ENCODE results near the gene PIGC.
"Not testable (repeated sequence)": the region's sequence is repeated elsewhere in the genome, so short reads cannot be mapped to it uniquely, and the experiment has no call there.

Gene PIGC

GRCh38 chr1:172442843-172443565, 865 bp downstream of the PIGC start:
- no peak for TF ChIP-seq CTCF (IDR thresholded peaks at IDR 0.05; ENCODE audit: low read depth, low read length, missing control alignments)
- peak overlapping the region; percentile 73 for H3K4me3 ChIP-seq (replicated peaks; ENCODE audit: low read depth, low read length)
- no peak for DNase-seq (ENCODE audit: extremely low read depth, low read depth)

GRCh38 chr1:172442404-172442803, 1.5 kb downstream of the PIGC start:
- TF ChIP-seq CTCF (IDR thresholded peaks at IDR 0.05; ENCODE audit: low read depth, low read length, missing control alignments): no peak
- no peak for DNase-seq (ENCODE audit: extremely low read depth, low read depth)
- H3K4me3 ChIP-seq (replicated peaks; ENCODE audit: low read depth, low read length): peak overlapping the region; percentile 73; the same call in 1 of the 2 replicates

- DNase-seq (ENCODE audit: extremely low read depth, low read depth); H3K4me3 ChIP-seq (replicated peaks; ENCODE audit: low read depth, low read length): not testable (repeated sequence)
Measured at GRCh38 chr1:172437183-172437582, 6.7 kb downstream of the PIGC start.

- no peak for TF ChIP-seq CTCF (IDR thresholded peaks at IDR 0.05; ENCODE audit: low read depth, low read length, missing control alignments)
- DNase-seq (ENCODE audit: extremely low read depth, low read depth): no peak
- no peak overlapping the region for H3K4me3 ChIP-seq (replicated peaks; ENCODE audit: low read depth, low read length)
Measured at GRCh38 chr1:172431721-172432192, 12.1 kb downstream of the PIGC start.

GRCh38 chr1:172431204-172431603, 12.7 kb downstream of the PIGC start:
- no peak for DNase-seq (ENCODE audit: extremely low read depth, low read depth)
- TF ChIP-seq CTCF (IDR thresholded peaks at IDR 0.05; ENCODE audit: low read depth, low read length, missing control alignments): no peak
- no peak overlapping the region for H3K4me3 ChIP-seq (replicated peaks; ENCODE audit: low read depth, low read length)

- no peak for DNase-seq (ENCODE audit: extremely low read depth, low read depth)
- H3K4me3 ChIP-seq (replicated peaks; ENCODE audit: low read depth, low read length): no peak overlapping the region
- no peak for TF ChIP-seq CTCF (IDR thresholded peaks at IDR 0.05; ENCODE audit: low read depth, low read length, missing control alignments)
Measured at GRCh38 chr1:172430128-172430454, 13.8 kb downstream of the PIGC start.

GRCh38 chr1:172429331-172430127, 14.3 kb downstream of the PIGC start:
- no peak overlapping the region for H3K4me3 ChIP-seq (replicated peaks; ENCODE audit: low read depth, low read length)
- TF ChIP-seq CTCF (IDR thresholded peaks at IDR 0.05; ENCODE audit: low read depth, low read length, missing control alignments): peak; percentile 74
- DNase-seq (ENCODE audit: extremely low read depth, low read depth): peak; percentile 52
